Liver (tissue), 9 donors: ENCODE measurements around the gene PER1. TPM values are rescaled to one million over a fixed set of nuclear protein-coding genes. Genes with fewer than 3 reads are reported as not detected.
A peak's percentile ranks its signal among the peaks of the same experiment; 100 is the strongest.

Experiments
- DNase-seq: peaks from one replicate; pipeline ENCODE4 v3.0.0-alpha.2; 2017; ENCODE audit warnings: low spot score
- H3K27ac ChIP-seq, 2 donors: one replicate each; pipeline ENCODE4 v1.7.0; 2013; ENCODE audit warnings: inconsistent platforms in 2 of 2, low read length in 2 of 2, control low read depth in 1 of 2, low read depth in 1 of 2, mild to moderate bottlenecking in 1 of 2
- H3K27me3 ChIP-seq, 4 donors: one replicate each; pipeline versions ENCODE4 v1.6.1 to v1.7.0; 2013; ENCODE audit warnings: low read length in 3 of 4, inconsistent platforms in 1 of 4, mild to moderate bottlenecking in 1 of 4, moderate library complexity in 1 of 4; ENCODE audit not compliant: control insufficient read depth in 4 of 4, insufficient read depth in 4 of 4
- H3K36me3 ChIP-seq, 4 donors: one replicate each; pipeline versions ENCODE4 v1.6.1 to v1.7.0; 2013; ENCODE audit warnings: low read length in 3 of 4, mild to moderate bottlenecking in 3 of 4, low read depth in 1 of 4, moderate library complexity in 1 of 4; ENCODE audit not compliant: control insufficient read depth in 4 of 4, insufficient read depth in 3 of 4
- H3K4me1 ChIP-seq, 4 donors: one replicate each; pipeline versions ENCODE4 v1.6.1 to v1.7.0; 2013; ENCODE audit warnings: low read length in 3 of 4, mild to moderate bottlenecking in 3 of 4, moderate library complexity in 1 of 4; ENCODE audit not compliant: control insufficient read depth in 4 of 4, insufficient read depth in 4 of 4
- H3K4me3 ChIP-seq, 3 donors: one replicate each; pipeline versions ENCODE4 v1.6.1 to v1.7.0; 2013; ENCODE audit warnings: low read length in 3 of 3, control low read depth in 1 of 3, low read depth in 1 of 3, mild to moderate bottlenecking in 1 of 3
- H3K9ac ChIP-seq, 2 donors: one replicate each; pipeline ENCODE4 v1.7.0; 2013; ENCODE audit warnings: low read length in 2 of 2, mild to moderate bottlenecking in 2 of 2, moderate library complexity in 2 of 2, control low read depth in 1 of 2, low read depth in 1 of 2
- H3K9me3 ChIP-seq, 4 donors: one replicate each; pipeline versions ENCODE4 v1.6.1 to v1.7.0; 2013; ENCODE audit warnings: low read length in 3 of 4; ENCODE audit not compliant: control insufficient read depth in 4 of 4
- ATF3 ChIP-seq: IDR thresholded peaks from 2 replicates; pipeline ENCODE4 v1.6.1; 2016; ENCODE audit warnings: antibody characterized with exemption
- CTCF ChIP-seq: fragments of 150-350 bp; IDR thresholded peaks from 2 replicates; pipeline ENCODE4 v1.5.1; 2017; ENCODE audit warnings: improper control_type of control experiment, low read depth, low read length; ENCODE audit not compliant: missing input control
- EGR1 ChIP-seq, 2 donors: IDR thresholded peaks; 2 replicates each; pipeline ENCODE4 v1.6.1; 2016 to 2018; ENCODE audit warnings: antibody characterized with exemption in 2 of 2, low read depth in 2 of 2
- FOXA1 ChIP-seq: IDR thresholded peaks from 2 replicates; pipeline ENCODE4 v1.6.1; 2016; ENCODE audit warnings: antibody characterized with exemption
- FOXA2 ChIP-seq: IDR thresholded peaks from 2 replicates; pipeline ENCODE4 v1.6.1; 2016; ENCODE audit warnings: antibody characterized with exemption
- GABPA ChIP-seq, 2 donors: IDR thresholded peaks in 1 of 2; conservative IDR thresholded peaks in 1 of 2; 2 replicates each; pipeline ENCODE4 v1.6.1; 2016; ENCODE audit warnings: antibody characterized with exemption in 2 of 2, mild to moderate bottlenecking in 1 of 2, moderate library complexity in 1 of 2
- HNF4A ChIP-seq, 2 donors: conservative IDR thresholded peaks; 2 replicates each; pipeline ENCODE4 v1.6.1; 2016; ENCODE audit warnings: antibody characterized with exemption in 2 of 2, mild to moderate bottlenecking in 2 of 2
- HNF4G ChIP-seq: IDR thresholded peaks from 2 replicates; pipeline ENCODE4 v1.6.1; 2016; ENCODE audit warnings: antibody characterized with exemption
- JUND ChIP-seq, 2 donors: IDR thresholded peaks; 2 replicates each; pipeline ENCODE4 v1.6.1; 2016; ENCODE audit warnings: antibody characterized with exemption in 2 of 2
- MAX ChIP-seq: IDR thresholded peaks from 2 replicates; pipeline ENCODE4 v1.6.1; 2016; ENCODE audit warnings: antibody characterized with exemption
- NR2F2 ChIP-seq: IDR thresholded peaks from 2 replicates; pipeline ENCODE4 v1.6.1; 2016; ENCODE audit warnings: antibody characterized with exemption
- RAD21 ChIP-seq, 2 donors: IDR thresholded peaks; 2 replicates each; pipeline ENCODE4 v1.6.1; 2016; ENCODE audit warnings: antibody characterized with exemption in 2 of 2, mild to moderate bottlenecking in 2 of 2
- REST ChIP-seq: IDR thresholded peaks from 2 replicates; pipeline ENCODE4 v1.6.1; 2016; ENCODE audit warnings: antibody characterized with exemption, mild to moderate bottlenecking
- RXRA ChIP-seq, 2 donors: IDR thresholded peaks; 2 replicates each; pipeline ENCODE4 v1.6.1; 2017 to 2018; ENCODE audit warnings: antibody characterized with exemption in 2 of 2, mild to moderate bottlenecking in 1 of 2
- SP1 ChIP-seq: IDR thresholded peaks from 2 replicates; pipeline ENCODE4 v1.6.1; 2018; ENCODE audit warnings: antibody characterized with exemption, mild to moderate bottlenecking
- TAF1 ChIP-seq: conservative IDR thresholded peaks from 2 replicates; pipeline ENCODE4 v1.6.1; 2016; ENCODE audit warnings: antibody characterized with exemption, mild to moderate bottlenecking
- YY1 ChIP-seq: IDR thresholded peaks from 2 replicates; pipeline ENCODE4 v1.6.1; 2016; ENCODE audit warnings: antibody characterized with exemption, mild to moderate bottlenecking
- ZBTB33 ChIP-seq: IDR thresholded peaks from 2 replicates; pipeline ENCODE4 v1.6.1; 2016; ENCODE audit warnings: antibody characterized with exemption
- WGBS: extraction: QIAGEN DNeasy Blood & Tissue Kit; methylation state at CpG from one replicate; pipeline ENCODE4 v1.1.7; 2013; 5-methylcytosine and 5-hydroxymethylcytosine counted together
- polyA plus RNA-seq, 2 donors: library from polyadenylated mRNA; stranded (reverse) in 1 of 2; unstranded in 1 of 2; fragments of 200-250 nt in 1 of 2; fragments of >200 nt in 1 of 2; fragmentation: Nextera tagmentation in 1 of 2; extraction: Ambion mirVana in 1 of 2; gene quantifications; one replicate each; pipeline versions ENCODE4 v1.2.1 to v1.2.3, GENCODE V29; 2013 to 2015
- total RNA-seq, 2 donors: library from RNA; depleted of rRNA; stranded (reverse); fragments of >200 nt; gene quantifications; one replicate each; pipeline ENCODE4 v1.2.3, GENCODE V29; 2014
- donor health status: healthy.
- donor health status: healthy.
- donor health status: healthy.
- donor health status: healthy.
- donor health status: healthy.

PER1 gene
- total and polyA plus RNA-seq, 4 donors, result 10.1 to 71.6 (median 29.7) TPM

- Histone ChIP-seq H3K36me3 (peaks cover 2 to 10% (median 6%) of the 10 kb centered on the region in 4 donors), H3K4me1 (peaks cover 9 to 62% (median 41%) of the 10 kb centered on the region in 4 donors), H3K9me3 (no peaks in the 10 kb centered on the region), H3K27me3 (no peaks in the 10 kb centered on the region), H3K4me3 (peak overlapping the region; percentile 69 to 99 (median 89)), H3K9ac (peak overlapping the region; percentile 95 to 100), H3K27ac (peak overlapping the region; percentile 97 to 99)
- peak in 1 of 2 donors; percentile 86 for TF ChIP-seq GABPA (IDR thresholded peaks at IDR 0.05 in 1 of 2, conservative IDR thresholded peaks at IDR 0.05 in 1 of 2)
- peak; percentile 96 for TF ChIP-seq FOXA1
- TF ChIP-seq EGR1 (IDR thresholded peaks at IDR 0.05; ENCODE audit: low read depth in 2 of 2), result peak; percentile 99
- TF ChIP-seq RXRA (IDR thresholded peaks at IDR 0.05), result peak; percentile 54 to 58
- TF ChIP-seq REST, result peak; percentile 94
- peak; percentile 91 for TF ChIP-seq MAX
- peak; percentile 94 for TF ChIP-seq FOXA2
- peak; percentile 10 to 23 for TF ChIP-seq RAD21 (IDR thresholded peaks at IDR 0.05)
- TF ChIP-seq SP1, result peak; percentile 99
- TF ChIP-seq HNF4G, result peak; percentile 57
- peak; percentile 65 for TF ChIP-seq HNF4A (conservative IDR thresholded peaks at IDR 0.05)
- peak; percentile 81 for TF ChIP-seq NR2F2
- TF ChIP-seq CTCF, result no peak
- TF ChIP-seq ZBTB33, result peak; percentile 77
- TF ChIP-seq ATF3, result peak; percentile 41
- peak; percentile 94 for TF ChIP-seq YY1
- TF ChIP-seq TAF1, result peak; percentile 97
- peak; percentile 70 to 84 for TF ChIP-seq JUND (IDR thresholded peaks at IDR 0.05)
- peak; percentile 98 for DNase-seq
- WGBS, result under 1% methylated on average over 59 of the region's 59 CpGs
Observed at GRCh38 chr17:8156246-8156992, 4.2 kb upstream of the PER1 start.
